Measurements from ENCODE around the gene SPDYE4. TPM values are rescaled to one million over a fixed set of nuclear protein-coding genes. Genes with fewer than 3 reads are reported as not detected.

Gene SPDYE4
- total and polyA plus RNA-seq, 2 experiments from 2014 or later = not detected

- Histone ChIP-seq H3K9me3 (ENCODE audit: low read depth) (no peaks in the 10 kb centered on the region), H3K36me3 (no peaks in the 10 kb centered on the region), H3K4me1 (ENCODE audit: low read depth) (peaks cover 9% of the 10 kb centered on the region), H3K27ac (no peak overlapping the region), H3K4me3 (no peak overlapping the region), H3K27me3 (no peaks in the 10 kb centered on the region)
- TF ChIP-seq CTCF (IDR thresholded peaks at IDR 0.05; ENCODE audit: low read depth, low read length) = no peak
- no peak for DNase-seq (ENCODE audit: low read depth in 1 of 2, low spot score in 1 of 2)
Measured at GRCh38 chr17:8701754-8702153, 56.6 kb downstream of the SPDYE4 start.

- H3K27ac ChIP-seq = no peak overlapping the region
- no peaks in the 10 kb centered on the region for H3K27me3 ChIP-seq
- H3K36me3 ChIP-seq = no peaks in the 10 kb centered on the region
- H3K4me3 ChIP-seq = no peak overlapping the region
- TF ChIP-seq CTCF (IDR thresholded peaks at IDR 0.05; ENCODE audit: low read depth, low read length) = no peak
- H3K9me3 ChIP-seq (ENCODE audit: low read depth) = no peaks in the 10 kb centered on the region
- peaks cover 11% of the 10 kb centered on the region for H3K4me1 ChIP-seq (ENCODE audit: low read depth)
- DNase-seq (ENCODE audit: low read depth in 1 of 2, low spot score in 1 of 2) = no peak
Measured at GRCh38 chr17:8701221-8701620, 57.1 kb downstream of the SPDYE4 start.

Other genes starting within 250 kb of the SPDYE4 start
- gene MYH10, start 127.8 kb downstream of the SPDYE4 start, total RNA-seq = 152 and 194 TPM in 2 replicates
- gene MYH10, start 127.8 kb downstream of the SPDYE4 start, polyA plus RNA-seq = 147 and 159 TPM in 2 replicates
- gene CCDC42, start 13.7 kb downstream of the SPDYE4 start, total RNA-seq = not detected in 2 replicates
- not detected in 2 replicates for gene CCDC42, start 13.7 kb downstream of the SPDYE4 start, polyA plus RNA-seq
- not detected in 2 replicates for gene MFSD6L, start 40.8 kb upstream of the SPDYE4 start, total RNA-seq
- gene MFSD6L, start 40.8 kb upstream of the SPDYE4 start, polyA plus RNA-seq = not detected in 2 replicates
- not detected in 2 replicates for gene PIK3R6, start 109.1 kb upstream of the SPDYE4 start, total RNA-seq
- 0.11 and 0.48 TPM in 2 replicates for gene PIK3R6, start 109.1 kb upstream of the SPDYE4 start, polyA plus RNA-seq
- gene PIK3R5, start 207.2 kb upstream of the SPDYE4 start, total RNA-seq = 0.09 and 0.28 TPM in 2 replicates
- 0.09 and 0.38 TPM in 2 replicates for gene PIK3R5, start 207.2 kb upstream of the SPDYE4 start, polyA plus RNA-seq

All from cardiac muscle cell (in vitro differentiated cells and primary cell).